Stimulated activated CD4-positive, alpha-beta T cell treated with anti-CD3 and anti-CD28 coated beads, Interleukin-4, amount 100 ng/mL, for 24 hours (primary cell): ENCODE results near the gene TOX3.

Source experiments
- DNase-seq: peaks from one replicate; pipeline ENCODE4 v3.0.0-alpha.2; 2020

Gene TOX3

GRCh38 chr16:52535076-52535475 lies 11.9 kb downstream of the TOX3 start:
- no peak for DNase-seq

- no peak for DNase-seq
These were observed 13.6 kb downstream of the TOX3 start for GRCh38 chr16:52533296-52533695.

GRCh38 chr16:52532384-52532783 lies 14.6 kb downstream of the TOX3 start:
- DNase-seq: no peak

DNA sequence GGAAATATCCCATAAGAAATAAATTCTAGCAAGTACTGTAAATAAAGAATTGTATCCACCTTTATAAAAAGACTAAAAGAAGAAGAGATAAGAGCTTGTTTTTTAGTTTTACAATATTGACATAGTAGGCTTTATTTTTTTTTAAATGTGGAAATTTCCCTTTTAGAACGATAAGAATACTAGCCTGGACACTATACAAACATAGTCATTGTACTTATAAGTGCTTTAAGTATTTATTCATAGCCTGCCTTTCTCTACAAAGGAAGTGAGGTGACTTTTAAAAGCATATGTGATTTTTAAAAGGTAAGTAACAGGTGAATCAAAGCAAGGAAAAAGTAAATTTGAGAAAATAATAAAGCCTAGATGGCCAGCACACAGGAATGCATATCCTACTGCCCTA lies 17.7 kb downstream of the TOX3 start:
- DNase-seq: no peak

GRCh38 chr16:52528393-52529065 lies 18.4 kb downstream of the TOX3 start:
- DNase-seq: no peak

DNA sequence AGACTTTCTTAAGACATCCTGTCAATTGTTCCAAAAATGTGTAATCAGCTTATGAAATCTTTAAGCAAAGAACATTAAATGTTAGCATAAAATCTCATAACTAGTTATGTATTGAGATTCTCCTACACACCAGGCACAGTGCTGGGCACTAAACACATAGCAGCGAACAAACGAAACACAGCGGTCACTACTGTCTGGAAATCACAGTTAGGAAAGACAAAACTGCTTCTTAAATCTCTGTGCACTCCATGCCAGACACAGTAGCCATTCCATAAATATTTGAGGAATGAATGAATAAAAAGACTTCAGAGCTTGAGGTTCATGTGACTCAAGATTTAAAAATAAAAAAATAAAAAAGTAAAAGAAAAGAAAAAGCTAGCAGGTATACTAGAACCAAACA lies 20.1 kb downstream of the TOX3 start:
- DNase-seq: no peak

- no peak for DNase-seq
These were observed 20.7 kb downstream of the TOX3 start for GRCh38 chr16:52526116-52526828.

GRCh38 chr16:52521570-52521969 lies 25.4 kb downstream of the TOX3 start:
- no peak for DNase-seq

GRCh38 chr16:52518884-52519283 lies 28.1 kb downstream of the TOX3 start:
- no peak for DNase-seq

GRCh38 chr16:52515068-52515671 lies 31.8 kb downstream of the TOX3 start:
- DNase-seq: no peak

- no peak for DNase-seq
These were observed 34.5 kb downstream of the TOX3 start for GRCh38 chr16:52512297-52512987.

DNA sequence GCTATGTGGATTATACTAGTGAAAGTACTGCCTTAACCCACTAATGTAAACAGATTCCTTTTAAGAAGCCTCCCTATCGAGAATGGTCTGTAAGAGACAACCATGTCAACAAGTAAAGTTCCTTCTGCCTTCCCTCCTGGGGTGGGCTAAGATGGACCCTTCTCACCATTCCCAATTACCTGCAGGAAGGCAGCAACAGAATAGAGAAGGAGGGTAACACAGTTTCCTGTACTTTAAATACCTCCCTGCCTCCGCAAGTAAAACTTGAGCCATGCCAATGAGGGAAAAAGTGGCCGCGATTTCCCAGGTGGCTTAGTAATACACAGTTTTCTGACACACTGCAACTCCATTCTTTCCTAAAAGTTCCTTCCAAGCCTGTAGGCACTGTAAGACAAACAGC lies 45.2 kb downstream of the TOX3 start:
- DNase-seq: no peak

GRCh38 chr16:52500963-52501362 lies 46.0 kb downstream of the TOX3 start:
- DNase-seq: no peak

- DNase-seq: no peak
These were observed 47.9 kb downstream of the TOX3 start for GRCh38 chr16:52499060-52499440.

DNA sequence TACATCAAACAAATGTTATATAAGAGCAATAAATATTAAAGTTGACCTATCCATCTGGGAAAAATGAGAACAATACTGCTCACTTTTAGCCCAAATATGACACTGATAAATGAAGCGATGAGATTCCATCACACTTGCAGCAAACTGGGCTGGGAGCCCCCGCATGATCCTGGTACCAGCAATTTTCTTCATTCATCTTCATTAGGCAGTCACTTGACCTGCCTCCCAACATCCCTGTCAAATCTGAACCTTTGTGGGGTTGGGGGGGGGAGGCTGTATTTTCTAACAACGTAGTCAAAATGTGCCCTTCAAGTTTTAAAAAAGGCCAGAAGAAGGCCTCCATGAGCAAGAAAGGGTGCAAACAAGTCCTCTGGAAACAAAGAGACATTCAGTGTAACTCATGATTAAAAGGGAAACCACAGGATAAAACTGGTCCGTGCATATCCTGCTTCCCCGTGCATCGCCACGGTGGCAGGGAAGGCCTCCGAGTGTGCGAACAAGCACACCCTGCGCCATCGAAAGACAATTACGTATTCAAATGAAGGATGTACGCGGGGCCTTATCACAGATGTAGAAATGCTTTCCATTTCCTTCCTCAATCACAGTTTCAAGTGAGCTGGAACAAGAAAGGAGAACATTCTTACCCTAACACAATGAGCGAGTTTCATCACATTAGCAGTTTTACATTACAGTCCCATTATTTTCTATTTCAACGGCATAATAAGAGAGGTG lies 48.4 kb downstream of the TOX3 start:
- DNase-seq: no peak

DNA sequence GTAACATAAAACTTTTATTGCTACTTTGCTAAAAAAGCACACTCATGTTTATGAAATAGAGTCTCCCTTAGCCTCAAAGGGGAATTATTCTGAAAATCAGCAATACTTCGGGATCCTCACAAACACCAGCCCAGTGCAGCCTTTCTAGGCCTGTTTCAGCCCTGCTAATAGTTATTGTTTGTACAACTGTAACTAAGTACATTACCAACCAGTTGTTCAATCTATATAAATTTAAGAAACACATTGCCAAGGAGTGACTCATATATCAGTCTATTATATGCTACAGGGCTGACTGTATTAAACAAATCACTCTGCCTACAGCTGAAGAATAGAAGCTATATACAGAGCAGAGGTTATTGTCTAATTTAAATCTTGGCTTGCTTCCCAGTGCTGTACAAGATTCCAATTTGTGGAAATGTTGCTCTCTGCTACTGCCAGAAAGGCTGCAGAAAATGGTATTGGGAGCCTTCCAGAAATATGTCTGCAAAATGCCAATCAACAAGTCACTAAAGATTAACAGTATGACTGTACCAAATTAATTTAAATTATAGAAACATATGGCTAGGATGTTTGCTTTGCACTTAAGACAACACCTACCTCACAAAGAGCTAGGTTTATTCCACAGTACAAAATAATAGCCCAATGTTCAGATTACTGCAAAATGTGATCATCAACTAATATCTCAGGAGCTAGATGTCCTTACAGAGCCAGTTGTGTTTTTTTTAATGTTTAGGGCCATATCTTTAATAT lies 49.7 kb downstream of the TOX3 start:
- DNase-seq: no peak

GRCh38 chr16:52496051-52496876 lies 50.7 kb downstream of the TOX3 start:
- DNase-seq: no peak

DNA sequence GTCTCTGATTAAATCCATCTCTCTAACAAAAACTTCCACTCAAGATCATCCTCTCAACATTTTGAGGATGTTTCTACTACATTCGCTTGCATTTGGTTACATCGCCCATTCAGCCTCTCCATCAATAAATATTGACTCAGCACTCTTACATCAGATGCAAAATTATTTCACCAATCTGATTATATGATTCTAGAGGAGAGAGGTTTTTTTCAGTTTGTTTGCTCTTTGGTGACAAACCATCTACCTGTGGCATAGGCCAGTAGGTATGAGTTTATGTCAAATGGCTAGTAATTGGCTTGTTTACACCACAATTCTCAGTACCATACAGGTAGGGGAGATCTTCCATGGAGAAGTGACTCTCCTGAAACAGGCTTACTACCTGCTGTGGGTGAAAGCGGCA lies 52.3 kb downstream of the TOX3 start:
- no peak for DNase-seq

DNA sequence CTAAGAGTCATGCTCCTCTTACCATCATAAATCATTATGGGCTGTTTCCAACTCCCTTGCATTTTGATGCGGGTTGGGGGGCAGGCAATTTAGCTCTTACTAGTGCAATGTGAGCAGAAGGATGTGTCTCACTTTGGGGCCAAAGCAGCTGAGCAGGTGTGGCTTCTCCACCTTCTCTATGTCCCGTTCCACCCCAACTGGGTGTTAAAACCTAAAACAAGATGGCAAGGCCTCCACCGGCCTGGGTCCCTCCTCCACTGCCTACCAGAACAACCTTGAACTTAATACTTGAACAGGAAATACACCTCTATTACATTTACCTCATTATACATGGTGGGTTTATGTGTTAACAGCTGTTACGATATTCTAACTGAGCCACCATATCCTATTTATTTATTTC lies 52.8 kb downstream of the TOX3 start:
- no peak for DNase-seq

- DNase-seq: no peak
These were observed 54.1 kb downstream of the TOX3 start for GRCh38 chr16:52492789-52493357.

DNA sequence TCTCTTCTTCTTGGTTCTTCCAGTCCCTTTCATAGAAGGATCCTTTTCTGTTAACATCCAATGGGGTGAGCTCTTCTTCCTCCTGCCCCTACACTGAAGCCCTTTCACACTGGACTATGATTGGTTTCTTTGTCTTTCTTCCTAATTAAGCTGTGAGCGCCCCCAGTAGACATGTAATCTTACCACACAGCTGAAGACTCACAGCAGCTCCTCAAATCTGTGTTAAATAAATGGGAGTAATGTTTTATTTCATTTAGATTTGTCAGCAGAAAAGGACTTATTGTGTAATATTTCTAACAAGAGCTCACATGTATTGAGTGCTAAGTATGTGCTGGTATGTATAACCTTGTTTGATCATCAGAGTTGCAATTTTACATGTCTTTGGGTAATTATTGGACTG lies 55.7 kb downstream of the TOX3 start:
- DNase-seq: no peak
